ENCODE measurements around the gene TGIF1.

GRCh38 chr18:3460823-3461398 is 10.9 kb downstream of the TGIF1 start:
- TF ChIP-seq CTCF (IDR thresholded peaks at IDR 0.05; ENCODE audit: low read length) = no peak
- TF ChIP-seq EZH2 (IDR thresholded peaks at IDR 0.05; ENCODE audit: borderline replicate concordance, low read length) = no peak

Data from OCI-LY1 (cell line).